Chondrocyte (in vitro differentiated cells): Measurements from ENCODE around the gene ROBO2. TPM values are rescaled to one million over a fixed set of nuclear protein-coding genes. Genes with fewer than 3 reads are reported as not detected.
"Not testable (repeated sequence)": the region's sequence is repeated elsewhere in the genome, so short reads cannot be mapped to it uniquely, and the experiment has no call there.

Source experiments
- DNase-seq: peaks from one replicate; pipeline ENCODE4 v3.0.0; 2021; ENCODE audit warnings: mixed read lengths, low spot score
- H3K27ac Mint-ChIP-seq: one replicate; pipeline ENCODE4 v1.8.0; 2021; ENCODE audit warnings: mild to moderate bottlenecking, moderate library complexity, mixed read lengths; ENCODE audit not compliant: unreplicated experiment
- H3K27me3 Mint-ChIP-seq: 2 replicates; pipeline ENCODE4 v1.8.0; 2021; ENCODE audit warnings: low read depth, mixed read lengths
- H3K36me3 Mint-ChIP-seq: 2 replicates; pipeline ENCODE4 v1.8.0; 2021; ENCODE audit warnings: low read depth, mixed read lengths
- H3K4me1 Mint-ChIP-seq: 2 replicates; pipeline ENCODE4 v1.8.0; 2021; ENCODE audit warnings: low read depth, mild to moderate bottlenecking, mixed read lengths
- H3K4me3 Mint-ChIP-seq: one replicate; pipeline ENCODE4 v1.8.0; 2021; ENCODE audit warnings: mild to moderate bottlenecking, moderate library complexity, mixed read lengths; ENCODE audit not compliant: unreplicated experiment
- H3K9me3 Mint-ChIP-seq: 2 replicates; pipeline ENCODE4 v1.8.0; 2021; ENCODE audit warnings: low read depth, mixed read lengths
- total RNA-seq: library from RNA; stranded (reverse); gene quantifications from 3 replicates; pipeline ENCODE4 v1.2.1, GENCODE V29; 2021
- TF ChIP-seq, protein P1 (sequence below): fragments of 200-600 bp; sonication (generic); IDR thresholded peaks from 2 replicates; pipeline ENCODE4 v1.5.0; 2021; ENCODE audit warnings: antibody characterized with exemption, mild to moderate bottlenecking, moderate library complexity

The ROBO2 gene
- total RNA-seq, 1 donor from 2014 or later: 1.7 TPM

DNA sequence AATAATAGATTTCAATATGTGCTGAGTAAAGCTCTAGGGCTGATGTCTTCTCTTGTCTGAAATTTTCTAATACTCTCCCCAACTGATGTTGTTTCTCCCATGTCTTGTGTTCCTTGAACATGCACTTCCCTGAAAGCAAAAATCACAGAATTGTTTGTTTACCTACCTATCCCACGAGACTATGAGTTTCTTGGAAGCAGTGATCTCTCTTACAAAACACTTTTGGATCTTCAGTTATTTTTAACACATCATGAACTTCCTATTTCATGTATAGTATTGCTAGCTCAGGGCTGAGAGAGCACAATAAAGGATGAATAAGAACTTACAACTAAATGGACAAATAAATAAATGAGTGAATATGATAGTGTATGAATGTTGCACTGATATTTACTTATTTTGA, 365.0 kb downstream of the ROBO2 start:
- Mint-ChIP-seq H3K27me3 (no peaks in the 10 kb centered on the region), H3K36me3 (no peaks in the 10 kb centered on the region), H3K4me3 (no peak overlapping the region), H3K4me1 (no peaks in the 10 kb centered on the region), H3K27ac (no peak overlapping the region), H3K9me3 (no peaks in the 10 kb centered on the region)
- no peak for DNase-seq
- TF ChIP-seq, protein P1, sequence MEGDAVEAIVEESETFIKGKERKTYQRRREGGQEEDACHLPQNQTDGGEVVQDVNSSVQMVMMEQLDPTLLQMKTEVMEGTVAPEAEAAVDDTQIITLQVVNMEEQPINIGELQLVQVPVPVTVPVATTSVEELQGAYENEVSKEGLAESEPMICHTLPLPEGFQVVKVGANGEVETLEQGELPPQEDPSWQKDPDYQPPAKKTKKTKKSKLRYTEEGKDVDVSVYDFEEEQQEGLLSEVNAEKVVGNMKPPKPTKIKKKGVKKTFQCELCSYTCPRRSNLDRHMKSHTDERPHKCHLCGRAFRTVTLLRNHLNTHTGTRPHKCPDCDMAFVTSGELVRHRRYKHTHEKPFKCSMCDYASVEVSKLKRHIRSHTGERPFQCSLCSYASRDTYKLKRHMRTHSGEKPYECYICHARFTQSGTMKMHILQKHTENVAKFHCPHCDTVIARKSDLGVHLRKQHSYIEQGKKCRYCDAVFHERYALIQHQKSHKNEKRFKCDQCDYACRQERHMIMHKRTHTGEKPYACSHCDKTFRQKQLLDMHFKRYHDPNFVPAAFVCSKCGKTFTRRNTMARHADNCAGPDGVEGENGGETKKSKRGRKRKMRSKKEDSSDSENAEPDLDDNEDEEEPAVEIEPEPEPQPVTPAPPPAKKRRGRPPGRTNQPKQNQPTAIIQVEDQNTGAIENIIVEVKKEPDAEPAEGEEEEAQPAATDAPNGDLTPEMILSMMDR: no peak

DNA sequence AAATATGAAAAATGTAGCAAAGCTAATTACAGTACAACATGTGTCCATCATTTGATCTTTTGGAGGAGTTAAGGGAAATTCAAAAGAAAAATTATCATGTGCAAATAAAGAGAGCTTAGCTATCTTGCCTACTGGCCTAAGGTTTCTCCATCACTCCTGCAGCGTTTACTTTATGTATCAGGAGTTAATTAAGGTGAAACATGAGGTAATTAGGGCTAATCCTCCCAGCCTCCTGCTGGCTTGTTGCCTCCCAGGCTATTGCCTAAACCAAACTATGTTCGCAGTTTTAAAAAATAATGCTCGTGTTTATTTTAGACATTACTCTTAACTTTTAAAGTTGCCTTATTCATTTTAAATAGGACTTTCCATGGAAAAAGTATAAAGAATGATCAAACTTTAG, 367.5 kb downstream of the ROBO2 start:
- Mint-ChIP-seq H3K27ac (no peak overlapping the region), H3K4me3 (no peak overlapping the region), H3K4me1 (peaks cover 10% of the 10 kb centered on the region), H3K36me3 (no peaks in the 10 kb centered on the region), H3K9me3 (no peaks in the 10 kb centered on the region), H3K27me3 (no peaks in the 10 kb centered on the region)
- TF ChIP-seq, protein P1: no peak
- no peak for DNase-seq

DNA sequence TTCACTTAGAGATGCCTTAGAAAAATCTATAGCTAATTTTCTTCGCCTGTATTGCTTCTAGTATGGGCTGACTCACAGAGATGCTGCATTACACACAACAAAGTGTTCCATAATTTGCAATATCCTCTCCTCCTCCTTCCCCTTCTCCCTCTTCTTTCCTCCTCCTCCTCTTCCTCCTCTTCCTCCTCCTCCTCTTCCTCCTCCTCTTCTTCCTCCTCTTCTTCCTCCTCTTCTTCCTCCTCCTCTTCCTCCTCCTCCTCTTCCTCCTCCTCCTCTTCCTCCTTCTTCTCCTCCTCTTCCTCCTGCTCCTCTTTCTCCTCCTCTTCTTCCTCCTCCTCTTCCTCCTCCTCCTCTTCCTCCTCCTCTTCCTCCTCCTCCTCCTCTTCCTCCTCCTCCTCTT, 370.4 kb downstream of the ROBO2 start:
- DNase-seq, H3K36me3 Mint-ChIP-seq, H3K27ac Mint-ChIP-seq, H3K9me3 Mint-ChIP-seq, H3K27me3 Mint-ChIP-seq, H3K4me3 Mint-ChIP-seq: not testable (repeated sequence)
- peaks cover 13% of the 10 kb centered on the region for H3K4me1 Mint-ChIP-seq

DNA sequence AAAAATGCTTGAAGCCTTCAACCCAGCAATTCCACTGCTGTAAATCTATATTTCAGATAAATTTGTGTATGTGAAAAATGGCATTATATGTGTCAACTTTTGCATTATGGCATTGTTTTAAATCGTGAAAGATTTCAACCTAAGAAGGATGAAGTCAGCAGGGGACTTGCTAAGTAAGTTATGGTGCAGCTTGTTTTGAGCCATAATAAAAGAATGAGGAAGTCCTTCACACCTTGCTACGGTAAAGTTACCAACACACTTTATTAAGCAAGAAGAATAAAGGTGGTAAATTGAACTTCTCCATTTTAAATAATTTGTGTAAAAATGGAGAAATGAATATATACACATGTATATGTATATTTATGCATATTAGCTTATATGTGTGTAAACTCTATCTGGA, 371.4 kb downstream of the ROBO2 start:
- no peaks in the 10 kb centered on the region for H3K36me3 Mint-ChIP-seq
- H3K27ac Mint-ChIP-seq: no peak overlapping the region
- peaks cover 3% of the 10 kb centered on the region for H3K9me3 Mint-ChIP-seq
- TF ChIP-seq, protein P1: no peak
- peaks cover 13% of the 10 kb centered on the region for H3K4me1 Mint-ChIP-seq
- no peak for DNase-seq
- no peaks in the 10 kb centered on the region for H3K27me3 Mint-ChIP-seq
- no peak overlapping the region for H3K4me3 Mint-ChIP-seq

DNA sequence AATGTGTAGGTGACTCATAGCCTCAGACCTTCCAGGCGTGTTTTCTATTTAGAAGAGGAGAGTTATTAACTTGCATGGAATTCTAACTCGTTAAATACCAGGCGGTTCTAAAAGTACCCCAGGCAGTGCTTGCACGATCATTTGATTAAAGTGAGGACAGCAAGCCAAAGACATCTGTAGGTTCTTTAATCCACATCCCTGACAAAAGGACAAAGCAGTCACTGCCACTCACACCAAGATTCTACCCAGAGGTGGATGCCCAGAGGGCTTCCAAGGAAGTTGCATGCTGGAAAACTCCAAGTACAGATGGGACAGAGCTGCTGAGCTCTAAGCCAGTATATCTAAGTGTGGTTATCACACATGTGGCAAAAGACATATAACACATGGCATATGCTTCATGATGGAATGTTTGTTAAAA, 372.1 kb downstream of the ROBO2 start:
- Mint-ChIP-seq H3K27ac (no peak overlapping the region), H3K36me3 (no peaks in the 10 kb centered on the region), H3K4me3 (no peak overlapping the region), H3K9me3 (peaks cover 3% of the 10 kb centered on the region), H3K4me1 (peaks cover 13% of the 10 kb centered on the region), H3K27me3 (no peaks in the 10 kb centered on the region)
- TF ChIP-seq, protein P1: no peak
- DNase-seq: no peak

DNA sequence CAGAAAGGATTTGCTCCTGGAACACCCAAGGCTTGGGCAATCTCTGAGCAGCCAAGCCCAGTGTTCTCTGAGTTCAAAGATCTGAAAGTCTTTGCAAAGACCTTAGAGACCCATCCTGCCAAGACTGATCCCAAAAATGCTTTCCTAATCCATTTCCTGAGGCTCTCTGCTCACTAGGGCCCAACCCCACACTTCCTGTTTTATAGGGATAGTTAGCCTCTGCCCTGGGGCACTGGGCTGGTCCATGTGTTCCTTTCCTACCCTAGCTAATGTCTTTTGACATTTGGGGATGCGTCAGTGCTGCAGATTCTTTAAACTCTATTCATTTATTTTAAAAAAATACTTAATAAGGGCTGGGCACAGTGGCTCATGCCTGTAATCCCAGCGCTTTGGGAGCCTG, 372.7 kb downstream of the ROBO2 start:
- peaks cover 13% of the 10 kb centered on the region for H3K4me1 Mint-ChIP-seq
- DNase-seq: no peak
- no peak overlapping the region for H3K4me3 Mint-ChIP-seq
- H3K36me3 Mint-ChIP-seq: no peaks in the 10 kb centered on the region
- H3K27ac Mint-ChIP-seq: no peak overlapping the region
- H3K9me3 Mint-ChIP-seq: peaks cover 3% of the 10 kb centered on the region
- TF ChIP-seq, protein P1: no peak
- no peaks in the 10 kb centered on the region for H3K27me3 Mint-ChIP-seq
